Keratinocyte (primary cell): ENCODE measurements around the gene KLHDC7B. TPM values are rescaled to one million over a fixed set of nuclear protein-coding genes. Genes with fewer than 3 reads are reported as not detected.

ENCODE experiments used
- DNase-seq: peaks from one replicate; pipeline ENCODE4 v3.0.0-alpha.2; 2011; ENCODE audit warnings: low read depth, missing footprints, low spot score
- FAIRE-seq: peaks from 2 replicates; lab custom pipeline; 2011; peaks lifted over from hg19 to GRCh38; lab: Jason Lieb, UNC
- H2AFZ ChIP-seq: 2 replicates; pipeline ENCODE4 v1.6.0; 2012; ENCODE audit warnings: low read length, control low read depth, inconsistent platforms; ENCODE audit not compliant: control insufficient read depth
- H3K27ac ChIP-seq: 2 replicates; pipeline ENCODE4 v1.5.1; 2011; ENCODE audit warnings: low read length; ENCODE audit not compliant: control insufficient read depth, insufficient read depth
- H3K27me3 ChIP-seq: 3 replicates; pipeline ENCODE4 v1.6.0; 2011; ENCODE audit warnings: low read length; ENCODE audit not compliant: control insufficient read depth, insufficient read depth; ENCODE audit errors: extremely low read depth
- H3K36me3 ChIP-seq, 2 experiments: 2 replicates in 1 of 2; 3 replicates in 1 of 2; pipeline ENCODE4 v1.5.1; 2011; ENCODE audit warnings: low read length in 2 of 2, mild to moderate bottlenecking in 1 of 2; ENCODE audit not compliant: control insufficient read depth in 2 of 2, insufficient read depth in 2 of 2; ENCODE audit errors: extremely low read depth in 1 of 2
- H3K4me1 ChIP-seq: 3 replicates; pipeline ENCODE4 v1.5.1; 2011; ENCODE audit warnings: low read length; ENCODE audit not compliant: control insufficient read depth, insufficient read depth; ENCODE audit errors: extremely low read depth
- H3K4me2 ChIP-seq: 3 replicates; pipeline ENCODE4 v1.6.0; 2011; ENCODE audit warnings: low read depth, low read length; ENCODE audit not compliant: control insufficient read depth, insufficient read depth; ENCODE audit errors: extremely low read depth
- H3K4me3 ChIP-seq, 3 experiments: fragments of 200-600 bp in 1 of 3; sonication (generic) in 1 of 3; 2 replicates in 2 of 3; 3 replicates in 1 of 3; pipeline ENCODE4 v1.5.1; 2011 to 2016; ENCODE audit warnings: low read length in 3 of 3, mild to moderate bottlenecking in 3 of 3, control low read depth in 2 of 3, inconsistent platforms in 1 of 3, low read depth in 1 of 3, mixed read lengths in 1 of 3, mixed run types in 1 of 3, moderate library complexity in 1 of 3; ENCODE audit not compliant: control insufficient read depth in 2 of 3, insufficient read depth in 2 of 3; ENCODE audit errors: extremely low read depth in 1 of 3
- H3K79me2 ChIP-seq: 2 replicates; pipeline ENCODE4 v1.6.0; 2012; ENCODE audit warnings: low read length; ENCODE audit not compliant: control insufficient read depth, insufficient read depth
- H3K9ac ChIP-seq: 3 replicates; pipeline ENCODE4 v1.6.0; 2011; ENCODE audit warnings: low read length; ENCODE audit not compliant: control insufficient read depth, insufficient read depth; ENCODE audit errors: extremely low read depth
- H3K9me1 ChIP-seq: 3 replicates; pipeline ENCODE4 v1.6.0; 2011; ENCODE audit warnings: low read length; ENCODE audit not compliant: control insufficient read depth, insufficient read depth; ENCODE audit errors: extremely low read depth
- H3K9me3 ChIP-seq: 2 replicates; pipeline ENCODE4 v1.5.1; 2012; ENCODE audit warnings: low read depth, low read length; ENCODE audit not compliant: control insufficient read depth
- H4K20me1 ChIP-seq: 3 replicates; pipeline ENCODE4 v1.6.0; 2011; ENCODE audit warnings: low read length; ENCODE audit not compliant: control insufficient read depth, insufficient read depth; ENCODE audit errors: extremely low read depth
- CTCF ChIP-seq, 3 experiments: IDR thresholded peaks in 1 of 3; conservative IDR thresholded peaks in 1 of 3; optimal IDR thresholded peaks in 1 of 3; 2 replicates in 2 of 3; 3 replicates in 1 of 3; pipeline versions ENCODE3 to v1.5.1; 2011; ENCODE audit warnings: low read length in 3 of 3, mild to moderate bottlenecking in 3 of 3, moderate library complexity in 2 of 3, control low read depth in 1 of 3, inconsistent platforms in 1 of 3; ENCODE audit not compliant: insufficient read depth in 2 of 3; ENCODE audit errors: extremely low read depth in 1 of 3
- EZH2 ChIP-seq: IDR thresholded peaks from one replicate; pipeline ENCODE4 v1.6.1; 2012; ENCODE audit warnings: inconsistent platforms, mild to moderate bottlenecking, low read length, moderate library complexity
- dilution Hi-C: fragments of 300-500 bp; cut with MboI; formaldehyde crosslinking; loops from one replicate; pipeline ENCODE4 v1.7.0; 2020; ENCODE audit warnings: low sequenced_read_pairs; ENCODE audit not compliant: extremely low pct_ligation_motif_present
- polyA plus RNA-seq, 5 experiments: library from polyadenylated mRNA; depleted of rRNA in 3 of 5; stranded (reverse) in 3 of 5; stranded (forward) in 1 of 5; unstranded in 1 of 5; fragments of >200 nt; gene quantifications; 1 replicate in 1 of 5; 2 replicates in 3 of 5; 3 replicates in 1 of 5; pipeline versions ENCODE4 v1.2.1 to v1.2.3, GENCODE V29; 2011 to 2012; ENCODE audit warnings: missing spikeins in 2 of 5, low read depth in 1 of 5, low replicate concordance in 1 of 5

KLHDC7B gene
- polyA plus RNA-seq, 1 donor (not counting 4 experiments of a cell fraction or from before 2014, with no cell fraction given): 0.01 TPM

GRCh38 chr22:50523458-50523805 lies 22.3 kb upstream of the KLHDC7B start:
- Histone ChIP-seq H3K27ac (no peak overlapping the region), H3K36me3 (peaks cover 22 to 29% of the 10 kb centered on the region in 2 experiments), H3K9me3 (no peaks in the 10 kb centered on the region), H3K4me2 (no peak overlapping the region), H3K9me1 (no peaks in the 10 kb centered on the region), H3K79me2 (peaks cover 24% of the 10 kb centered on the region), H3K27me3 (no peaks in the 10 kb centered on the region), H4K20me1 (no peaks in the 10 kb centered on the region), H3K9ac (no peak overlapping the region), H3K4me1 (peaks cover 16% of the 10 kb centered on the region), H2AFZ (no peak overlapping the region), H3K4me3 (no peak overlapping the region)
- dilution Hi-C loops: no loop called here
- TF ChIP-seq EZH2: no peak
- TF ChIP-seq CTCF (optimal IDR thresholded peaks at IDR 0.05 in 1 of 3, IDR thresholded peaks at IDR 0.05 in 1 of 3, conservative IDR thresholded peaks at IDR 0.05 in 1 of 3; ENCODE audit: extremely low read depth in 1 of 3, insufficient read depth in 2 of 3, low read length in 3 of 3): no peak
- DNase-seq (no peak), FAIRE-seq (no peak)

DNA sequence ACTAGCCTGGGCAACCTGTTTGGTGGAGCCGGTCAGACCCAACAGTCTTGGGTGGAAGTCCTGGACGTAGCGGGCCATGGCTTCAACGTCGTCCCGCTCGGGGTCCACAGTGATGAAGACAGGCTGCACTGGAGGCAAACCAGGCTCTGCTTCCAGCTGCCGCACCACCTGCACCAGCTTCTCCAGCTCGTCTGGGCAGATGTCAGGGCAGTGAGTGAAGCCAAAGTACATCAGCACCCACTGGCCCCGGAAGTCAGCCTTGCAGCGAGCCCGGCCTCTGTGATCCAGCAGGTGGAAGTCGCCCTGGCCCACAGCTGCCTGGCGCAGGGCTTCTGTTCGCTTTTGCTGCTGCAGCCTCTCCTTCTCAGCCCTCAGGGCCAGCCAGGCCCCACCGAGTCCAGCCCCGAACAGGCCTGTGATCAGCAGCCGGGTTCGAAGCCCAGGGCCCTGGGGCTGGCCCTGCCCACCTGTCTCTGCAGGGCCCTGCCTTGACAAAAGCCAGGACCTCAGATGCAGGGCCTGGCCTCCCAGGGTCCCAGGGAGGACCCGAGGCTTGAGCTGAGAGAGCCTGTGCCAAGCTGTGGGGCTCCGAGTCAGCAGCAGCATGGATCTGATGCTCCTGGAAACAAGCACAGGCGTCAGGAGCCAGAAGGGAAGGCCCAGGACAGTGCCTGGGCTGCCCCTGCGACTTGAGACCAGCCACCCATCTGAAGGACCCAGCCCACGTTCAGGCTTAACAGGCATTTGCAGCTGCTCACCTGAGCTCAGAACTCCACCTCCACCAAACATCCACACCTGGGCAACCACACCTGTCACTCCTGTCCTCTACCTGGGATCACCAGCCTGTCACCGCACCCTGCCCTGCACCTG lies 21.7 kb upstream of the KLHDC7B start:
- H4K20me1 ChIP-seq: no peaks in the 10 kb centered on the region
- H3K36me3 ChIP-seq: peaks cover 20 to 29% of the 10 kb centered on the region in 2 experiments
- no peak overlapping the region for H2AFZ ChIP-seq
- H3K9me1 ChIP-seq: no peaks in the 10 kb centered on the region
- peaks cover 24% of the 10 kb centered on the region for H3K79me2 ChIP-seq
- TF ChIP-seq CTCF (optimal IDR thresholded peaks at IDR 0.05 in 1 of 3, IDR thresholded peaks at IDR 0.05 in 1 of 3, conservative IDR thresholded peaks at IDR 0.05 in 1 of 3; ENCODE audit: extremely low read depth in 1 of 3, insufficient read depth in 2 of 3, low read length in 3 of 3) (no peak), EZH2 (no peak)
- H3K4me1 ChIP-seq: peaks cover 16% of the 10 kb centered on the region
- FAIRE-seq (no peak), DNase-seq (no peak)
- H3K9ac ChIP-seq: peak overlapping the region; percentile 85
- no peaks in the 10 kb centered on the region for H3K27me3 ChIP-seq
- H3K4me3 ChIP-seq: peak overlapping the region; percentile 72 to 81 (median 79)
- H3K27ac ChIP-seq: peak overlapping the region; percentile 70
- dilution Hi-C loops: no loop called here
- peak overlapping the region; percentile 69 for H3K4me2 ChIP-seq
- no peaks in the 10 kb centered on the region for H3K9me3 ChIP-seq
